TTC549 (cell line): ENCODE data around the gene NAT16.
"Not testable (repeated sequence)": the region's sequence is repeated elsewhere in the genome, so short reads cannot be mapped to it uniquely, and the experiment has no call there.

Source experiments
- FAIRE-seq: peaks from 2 replicates; lab custom pipeline; 2012; peaks lifted over from hg19 to GRCh38; lab: Jason Lieb, UNC

NAT16 gene

DNA sequence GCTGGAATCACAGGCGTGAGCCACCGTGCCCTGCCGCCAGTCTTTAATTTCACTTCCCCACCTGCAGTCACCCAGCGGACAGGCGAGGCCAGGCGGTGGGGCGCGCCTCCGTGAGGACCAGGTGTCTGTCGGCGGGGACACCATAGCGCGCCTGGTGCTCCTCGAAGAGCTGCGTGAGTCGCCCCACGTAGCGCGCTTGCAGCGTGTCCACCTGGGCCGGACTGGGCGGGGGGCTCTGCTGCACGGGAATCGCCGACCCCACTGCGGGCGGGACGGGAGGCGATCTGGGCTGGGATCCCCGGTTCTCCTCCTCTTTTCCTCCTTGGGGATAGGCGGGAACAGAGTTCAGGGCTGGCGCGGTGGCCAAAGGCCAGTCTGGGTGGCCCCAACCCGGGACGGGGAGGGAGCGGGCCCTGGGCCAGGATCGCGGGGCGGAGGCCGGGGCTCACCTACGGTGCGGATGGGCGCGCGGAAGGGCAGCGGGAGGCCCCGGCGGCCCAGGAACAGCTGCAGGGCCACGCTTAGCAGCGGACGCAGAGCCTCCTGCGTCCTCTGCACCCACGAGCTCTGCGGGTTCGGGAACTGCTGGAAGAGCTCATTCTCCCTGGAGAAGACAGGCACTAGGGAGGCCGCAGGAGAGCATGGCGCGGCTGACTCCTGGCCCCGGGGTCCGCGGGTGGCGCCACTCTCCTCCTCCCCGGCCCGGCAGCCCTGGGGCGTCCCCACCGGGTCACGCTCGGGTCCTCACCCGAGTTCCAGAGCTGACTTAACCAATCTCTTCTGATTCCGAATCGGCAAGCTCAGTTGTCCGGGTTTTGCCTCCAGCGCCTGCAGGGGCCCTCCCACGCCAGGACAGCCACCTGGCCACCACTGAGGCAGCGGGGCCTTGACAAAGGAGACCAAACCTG is 21.9 kb upstream of the NAT16 start:
- FAIRE-seq, result no peak

DNA sequence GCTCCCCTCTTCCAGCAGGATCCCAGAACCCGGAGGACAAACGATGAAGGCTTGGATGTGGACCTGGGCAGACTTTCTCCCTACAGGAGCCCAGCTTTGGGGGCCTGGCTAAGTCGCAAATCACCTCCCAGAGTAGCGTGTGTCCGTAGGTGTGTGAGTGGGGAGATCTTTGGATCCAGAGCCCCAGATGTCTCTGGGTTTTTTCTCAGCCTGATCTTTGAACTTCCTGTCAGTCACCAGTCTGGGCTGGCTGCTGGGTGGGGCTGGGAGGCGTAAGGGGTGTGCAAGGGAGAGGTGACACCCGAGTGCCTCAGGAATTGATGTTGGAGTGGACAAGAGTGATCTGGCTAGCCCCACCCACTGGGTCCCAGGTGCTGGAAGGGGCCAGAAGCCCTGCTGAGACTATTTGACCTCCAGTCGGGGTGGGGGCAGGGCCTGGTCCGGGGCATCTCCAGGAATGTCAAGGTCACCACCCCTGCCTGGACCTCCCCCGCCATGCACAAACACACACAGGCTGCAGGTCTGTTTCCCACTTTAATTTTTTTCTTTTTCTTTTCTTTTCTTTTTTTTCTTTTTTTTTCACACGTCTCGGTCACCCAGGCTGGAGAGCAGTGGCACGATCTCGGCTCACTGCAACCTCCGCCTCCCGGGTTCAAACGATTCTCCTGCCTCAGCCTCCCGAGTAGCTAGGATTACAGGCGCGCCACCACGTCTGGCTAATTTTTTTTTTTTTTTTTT is 20.9 kb upstream of the NAT16 start, which contains the start of gene MOGAT3:
Gene MOGAT3 (minus strand): TSS at position 175 of the 738 bp plus-strand sequence. CDS start 182 bp downstream, outside the sequence.
- no peak for FAIRE-seq

DNA sequence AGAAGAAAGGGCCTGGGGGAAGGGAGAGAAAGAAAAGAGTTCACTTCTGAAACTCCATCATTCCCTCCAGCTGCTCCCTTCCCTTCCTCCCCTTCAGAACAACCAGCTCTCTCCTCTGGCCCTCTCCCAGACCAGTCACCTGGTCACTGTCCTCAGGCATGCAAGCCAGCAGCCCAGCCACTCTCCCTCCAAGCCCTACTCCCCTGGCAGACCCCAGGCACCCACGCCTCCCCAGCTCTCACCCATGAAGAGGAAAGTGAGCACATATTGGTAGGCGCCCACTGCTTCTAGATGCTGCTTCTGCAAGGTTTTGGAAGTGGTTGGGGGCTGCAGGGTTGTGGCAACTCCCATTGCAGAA is 20.4 kb upstream of the NAT16 start:
- no peak for FAIRE-seq

DNA sequence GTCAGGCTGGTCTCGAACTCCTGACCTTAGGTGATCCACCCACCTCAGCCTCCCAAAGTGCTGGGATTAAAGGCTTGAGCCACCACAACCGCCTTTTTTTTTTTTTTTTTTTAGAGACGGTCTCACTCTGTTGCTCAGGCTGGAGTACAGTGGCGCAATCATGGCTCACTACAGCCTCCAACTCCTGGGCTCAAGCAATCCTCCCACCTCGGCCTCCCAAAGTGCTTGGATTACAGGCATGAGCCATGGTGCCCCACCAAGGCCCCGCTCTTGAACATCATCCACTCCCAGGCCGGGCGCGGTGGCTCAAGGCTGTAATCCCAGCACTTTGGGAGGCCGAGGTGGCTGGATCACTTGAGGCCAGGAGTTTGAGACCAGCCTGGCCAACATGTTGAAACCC is 19.4 kb upstream of the NAT16 start:
- not testable (repeated sequence) for FAIRE-seq

DNA sequence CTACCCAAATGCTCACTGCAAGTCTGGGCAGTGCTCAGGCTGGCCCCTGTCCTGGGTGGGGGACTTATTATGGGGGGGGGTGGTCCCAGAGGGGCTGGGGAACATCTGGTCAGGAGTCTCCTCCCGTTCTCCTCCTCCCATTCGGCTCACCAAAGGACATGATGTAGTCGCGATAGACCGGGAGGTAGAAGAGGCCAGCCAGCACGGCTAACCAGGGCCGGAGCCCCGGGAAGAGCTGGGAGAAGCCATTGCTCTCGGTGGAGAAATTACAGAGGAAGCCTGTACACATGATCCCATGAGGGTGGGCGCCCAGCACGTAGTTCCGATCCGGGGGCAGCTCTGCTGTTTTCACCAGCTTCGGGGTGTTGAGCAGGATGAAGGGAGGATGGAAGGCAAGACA is 18.4 kb upstream of the NAT16 start:
- no peak for FAIRE-seq

DNA sequence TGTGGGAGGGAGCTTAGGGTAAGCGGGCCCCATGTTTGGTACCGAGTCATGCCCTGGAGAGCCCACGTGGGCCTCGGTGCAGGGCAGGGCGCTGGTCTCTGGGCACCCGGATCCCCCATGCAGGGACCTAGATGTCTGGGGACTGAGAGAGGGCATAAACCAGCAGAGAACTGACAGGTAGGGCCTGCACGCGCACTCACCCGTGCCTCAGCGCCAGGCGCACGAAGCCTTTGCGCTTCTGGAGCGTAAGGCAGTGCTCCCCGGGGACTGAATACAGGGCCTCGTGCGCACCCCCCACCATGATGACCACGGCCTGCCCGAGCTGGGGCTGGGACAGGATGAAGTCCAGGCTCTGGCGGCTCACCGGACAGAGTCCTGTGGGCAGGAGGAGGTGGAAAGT is 17.9 kb upstream of the NAT16 start:
- no peak for FAIRE-seq

DNA sequence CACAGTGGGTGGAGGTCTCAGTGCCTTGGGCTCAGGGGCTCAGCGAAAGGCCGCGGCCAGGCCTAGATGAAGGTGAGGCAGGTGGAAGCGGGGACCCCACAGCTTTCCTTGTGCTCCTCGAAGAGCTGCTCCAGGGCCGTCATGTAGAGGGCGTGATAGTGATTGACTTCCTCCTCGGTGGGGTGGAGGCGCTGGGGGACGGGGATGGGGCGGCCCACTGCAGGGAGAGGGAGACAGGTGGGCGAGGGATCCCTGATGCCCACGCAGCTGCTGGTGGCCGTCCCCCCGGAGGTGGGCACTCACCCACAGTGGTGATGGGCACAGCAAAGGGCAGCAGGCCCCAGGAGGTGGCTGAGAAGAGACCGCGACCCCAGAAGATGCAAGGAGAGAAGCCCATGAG is 15.8 kb upstream of the NAT16 start:
- no peak for FAIRE-seq

DNA sequence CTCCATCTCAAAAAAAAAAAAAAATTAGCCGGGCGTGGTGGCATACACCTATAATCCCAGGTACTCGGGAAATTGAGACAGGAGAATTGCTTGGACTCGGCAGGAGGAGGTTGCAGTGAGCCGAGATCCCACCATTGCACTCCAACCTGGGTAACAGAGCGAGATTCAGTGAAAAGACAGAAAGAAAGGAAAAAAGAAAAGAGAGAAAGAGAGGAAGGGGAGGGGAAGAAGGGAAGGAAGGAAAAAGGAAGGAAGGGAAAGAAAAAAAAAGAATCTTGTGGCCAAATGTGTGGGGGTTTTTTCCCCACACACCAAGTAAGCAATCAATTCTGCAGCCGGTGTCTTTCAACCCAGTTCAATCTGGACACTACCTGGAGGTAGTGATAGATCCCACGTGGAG is 9.0 kb upstream of the NAT16 start:
- no peak for FAIRE-seq

DNA sequence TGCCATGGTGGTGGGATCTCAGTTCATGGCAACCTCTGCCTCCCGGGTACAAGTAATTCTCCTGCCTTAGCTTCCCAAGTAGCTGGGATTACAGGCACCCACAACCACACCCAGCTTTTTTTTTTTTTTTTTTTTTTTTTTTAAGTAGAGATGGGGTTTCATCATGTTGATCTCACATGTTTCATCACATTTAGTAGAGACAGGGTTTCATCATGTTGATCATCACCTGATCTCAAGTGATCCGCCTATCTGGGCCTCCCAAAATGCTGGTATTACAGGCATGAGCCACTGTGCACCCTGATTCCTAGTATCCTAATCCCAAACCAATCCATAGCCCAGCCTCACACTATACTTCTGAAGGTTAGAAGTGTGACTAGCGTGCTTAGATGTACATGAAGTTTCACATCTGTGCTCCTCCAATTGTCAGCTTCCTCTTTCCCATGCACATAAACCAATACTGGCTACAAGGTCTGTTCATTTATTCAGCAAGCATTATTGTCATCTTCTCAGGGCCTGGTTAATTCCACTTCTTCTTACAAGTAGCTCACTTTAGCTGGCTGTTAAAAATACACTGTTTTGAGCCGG is 6.8 kb upstream of the NAT16 start:
- no peak for FAIRE-seq

DNA sequence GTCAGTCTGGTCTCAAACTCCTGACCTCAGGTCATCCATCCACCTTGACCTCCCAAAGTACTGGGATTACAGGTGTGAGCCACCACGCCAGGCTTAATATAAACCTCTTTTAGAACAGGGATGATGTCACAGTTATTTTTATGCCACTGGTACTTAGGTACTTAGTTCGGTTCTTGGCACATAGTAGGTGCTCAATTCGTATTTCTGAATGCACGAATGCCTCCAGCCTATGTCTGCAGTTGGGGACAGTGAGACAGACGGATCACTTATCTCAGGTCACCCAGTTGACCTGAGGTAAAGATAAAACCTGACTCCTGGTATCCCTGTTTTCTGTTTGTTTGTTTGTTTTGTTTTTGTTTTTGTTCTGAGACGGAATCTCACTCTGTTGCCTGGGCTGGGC is 6.1 kb upstream of the NAT16 start:
- no peak for FAIRE-seq

DNA sequence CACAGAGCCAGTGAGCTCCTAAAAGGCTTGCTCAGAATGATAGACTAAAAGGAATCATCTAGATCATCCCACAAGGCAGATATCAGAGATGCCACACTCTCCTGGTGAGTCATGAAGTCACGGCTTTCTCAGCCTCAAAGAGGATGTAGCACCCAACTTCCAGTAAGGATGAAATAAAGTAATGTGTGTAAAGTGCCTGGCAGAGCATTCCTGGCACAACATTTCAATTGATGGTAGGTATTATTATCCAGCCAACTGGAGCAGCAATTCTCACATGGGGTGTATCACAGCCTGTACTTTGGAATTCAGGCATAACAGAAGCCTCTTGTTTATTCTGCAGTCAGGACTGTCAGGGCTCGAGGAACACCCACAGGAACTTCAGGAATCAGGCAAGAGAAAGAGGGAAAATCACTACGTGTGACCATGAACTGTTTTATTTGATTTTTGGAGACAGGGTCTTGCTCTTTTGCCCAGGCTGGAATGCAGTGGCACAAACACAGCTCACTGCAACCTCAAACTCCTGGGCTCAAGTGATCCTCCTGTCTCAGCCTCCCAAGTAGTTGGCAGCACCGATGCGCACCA is 5.3 kb upstream of the NAT16 start:
- FAIRE-seq, result no peak

DNA sequence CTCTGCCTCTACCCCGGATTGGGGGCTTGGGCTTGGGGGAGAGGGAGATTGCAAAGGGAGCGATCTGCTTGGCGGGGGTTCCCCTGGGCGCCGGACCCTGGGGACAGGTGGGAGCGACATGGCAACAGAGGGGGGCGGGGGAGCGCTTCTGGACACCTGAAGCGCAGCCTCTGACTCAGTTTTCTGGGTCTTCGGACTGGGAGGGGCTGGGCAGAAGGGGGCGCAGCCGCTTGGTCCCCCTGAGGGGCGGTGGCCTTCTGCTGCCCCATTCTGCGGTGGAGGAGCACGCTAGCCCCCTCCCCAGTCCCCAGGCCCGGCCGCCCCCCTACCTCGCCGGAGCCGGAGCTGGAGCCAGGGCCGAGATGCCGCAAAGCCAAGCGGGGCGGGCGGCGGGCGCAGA is 380 bp downstream of the NAT16 start:
- no peak for FAIRE-seq

DNA sequence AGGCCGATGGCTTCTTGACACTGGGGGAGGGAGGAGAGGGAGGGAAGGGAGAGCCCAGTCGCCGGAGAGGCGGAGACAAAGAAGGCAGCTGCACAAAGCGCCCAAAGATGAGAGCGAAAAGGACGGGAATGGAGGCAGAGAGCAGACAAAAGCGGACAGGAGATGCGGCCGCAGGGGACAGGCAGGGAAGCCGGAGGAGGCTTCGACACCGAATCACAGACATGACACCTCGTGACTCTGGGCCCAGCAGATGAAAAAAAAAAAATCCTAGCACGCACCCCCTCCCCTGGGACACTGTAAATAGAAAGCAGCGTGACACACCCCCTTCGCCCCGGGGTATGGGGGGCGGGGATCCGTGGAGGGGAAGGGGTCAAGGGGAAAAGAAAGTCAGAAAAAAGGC is 976 bp downstream of the NAT16 start:
- no peak for FAIRE-seq

DNA sequence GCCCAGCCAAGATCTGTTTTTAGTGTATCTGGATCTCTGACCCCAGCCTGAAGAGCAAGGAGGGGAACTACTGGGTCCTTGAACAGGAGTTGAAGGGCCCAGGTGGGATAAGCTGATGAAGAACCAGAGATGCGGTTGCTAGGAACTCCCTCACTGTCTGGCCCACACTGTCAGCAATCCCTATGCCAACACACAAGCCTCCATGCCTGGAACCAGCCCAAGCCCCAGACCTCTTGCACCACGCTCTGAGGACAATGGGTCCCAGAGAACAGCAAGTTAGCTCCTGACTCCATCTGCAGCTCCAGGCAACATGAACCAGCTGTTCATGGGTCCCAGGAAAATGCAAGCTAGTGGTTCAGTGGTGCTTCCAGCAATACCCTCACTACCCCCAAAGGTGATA is 2.4 kb downstream of the NAT16 start:
- FAIRE-seq, result no peak

DNA sequence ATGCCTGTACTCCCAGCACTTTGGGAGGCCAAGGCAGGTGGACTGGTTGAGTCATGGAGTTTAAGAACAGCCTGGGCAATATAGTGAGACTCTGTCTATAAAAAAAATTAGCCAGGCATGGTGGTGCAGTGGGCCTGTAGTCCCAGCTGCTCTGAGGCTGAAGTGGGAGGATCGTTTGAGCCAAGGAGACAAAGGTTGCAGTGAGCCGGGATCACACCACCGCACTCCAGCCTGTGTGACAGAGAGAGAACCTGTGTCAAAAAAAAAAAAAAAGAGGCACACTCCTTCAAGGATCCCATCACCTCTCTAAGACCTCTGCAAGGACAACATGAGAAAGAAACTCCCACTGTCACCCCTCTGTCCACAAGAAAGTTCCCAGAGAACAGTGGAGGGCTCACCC is 4.4 kb downstream of the NAT16 start:
- no peak for FAIRE-seq

DNA sequence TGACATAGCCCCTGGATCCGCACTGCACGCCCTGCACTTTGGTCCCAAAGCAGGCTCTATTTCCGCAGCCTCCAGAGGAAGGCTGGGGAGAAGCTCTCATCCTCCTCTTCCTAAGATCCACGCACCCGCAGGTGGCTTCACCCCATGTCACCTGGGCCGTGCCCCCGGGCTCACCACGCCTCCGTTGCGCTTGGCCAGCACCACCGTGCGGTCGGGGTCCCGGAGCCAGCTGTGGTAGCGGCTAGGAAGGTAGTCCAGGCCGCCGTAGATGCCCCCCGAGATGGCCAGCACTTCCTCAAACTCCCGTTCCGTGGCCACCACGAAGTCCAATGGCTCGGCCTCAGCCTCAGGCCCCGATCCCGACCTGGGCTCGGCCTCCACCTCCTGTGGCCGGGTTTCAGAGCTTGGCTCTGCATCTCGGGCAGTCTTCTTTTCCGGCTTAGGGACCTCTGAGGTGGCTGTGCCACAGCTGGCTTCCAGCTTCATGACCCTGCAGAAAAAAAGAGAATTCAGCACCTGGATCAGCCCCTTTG is 5.7 kb downstream of the NAT16 start:
- FAIRE-seq, result no peak

DNA sequence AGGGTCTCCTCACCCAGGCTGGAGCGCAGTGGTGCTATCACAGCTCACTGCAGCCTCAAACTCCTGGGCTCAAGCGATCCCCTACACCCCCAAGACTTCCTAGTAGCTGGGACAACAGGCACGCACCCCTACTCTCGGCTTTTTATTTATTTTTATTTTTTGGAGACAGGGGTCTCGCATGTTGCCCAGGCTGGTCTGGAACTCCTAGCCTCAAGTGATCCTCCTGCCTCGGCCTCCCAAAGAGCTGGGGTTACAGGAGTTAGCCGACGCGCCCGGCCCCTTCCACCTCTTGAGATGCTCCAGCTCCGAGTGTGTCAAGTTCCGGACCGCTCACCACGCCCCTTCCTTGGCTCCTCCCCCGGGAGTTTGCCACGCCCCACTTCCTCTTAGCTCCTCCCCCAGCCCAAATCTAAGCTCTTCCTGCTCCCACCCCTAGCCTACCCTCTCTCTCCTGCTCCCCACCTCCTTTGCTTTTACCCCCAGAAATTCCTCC is 6.3 kb downstream of the NAT16 start:
- no peak for FAIRE-seq

DNA sequence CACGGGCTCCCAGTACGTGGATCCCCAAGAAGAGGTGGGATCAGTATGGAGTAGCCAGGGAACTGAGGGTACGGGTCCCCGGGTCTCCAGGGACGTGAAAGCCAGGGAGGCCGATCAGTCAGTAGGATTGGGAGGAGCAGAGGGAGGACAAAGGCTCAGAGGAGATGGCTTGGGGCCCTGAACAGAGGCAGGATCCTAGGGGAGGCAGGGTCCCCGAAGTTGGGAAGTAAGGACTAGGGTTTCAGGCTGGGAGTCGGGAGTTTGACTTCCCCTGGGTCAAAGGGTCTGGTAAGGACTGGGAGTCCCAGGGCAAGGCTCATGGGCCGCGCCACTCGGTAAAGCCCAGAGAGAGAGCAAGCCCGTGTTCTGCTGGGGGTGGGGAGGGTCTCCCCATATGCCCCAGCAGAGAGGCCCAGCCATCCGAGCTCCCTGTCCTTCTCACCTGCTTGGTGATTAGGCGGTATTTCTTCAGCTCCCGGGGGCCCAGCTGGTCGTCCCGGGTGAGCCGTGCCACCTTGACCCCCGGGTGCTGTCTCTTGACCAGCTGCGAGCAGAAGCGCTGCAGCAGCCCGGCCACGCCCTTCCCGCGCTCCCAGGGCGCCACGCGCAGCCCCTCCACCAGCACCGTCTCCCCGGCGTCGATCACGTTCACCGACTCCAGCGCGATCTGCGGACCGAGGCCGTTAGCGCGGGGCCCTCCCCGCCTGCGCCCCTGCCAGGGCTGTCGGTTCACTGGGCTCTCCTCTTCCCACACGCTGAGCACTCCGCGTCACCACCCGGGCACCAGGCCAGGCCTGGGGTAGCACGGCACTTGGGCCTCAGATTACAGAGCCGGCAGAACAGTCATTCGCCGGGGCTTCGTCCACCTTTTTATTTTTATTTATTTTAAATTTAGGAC is 7.0 kb downstream of the NAT16 start:
- FAIRE-seq, result no peak

DNA sequence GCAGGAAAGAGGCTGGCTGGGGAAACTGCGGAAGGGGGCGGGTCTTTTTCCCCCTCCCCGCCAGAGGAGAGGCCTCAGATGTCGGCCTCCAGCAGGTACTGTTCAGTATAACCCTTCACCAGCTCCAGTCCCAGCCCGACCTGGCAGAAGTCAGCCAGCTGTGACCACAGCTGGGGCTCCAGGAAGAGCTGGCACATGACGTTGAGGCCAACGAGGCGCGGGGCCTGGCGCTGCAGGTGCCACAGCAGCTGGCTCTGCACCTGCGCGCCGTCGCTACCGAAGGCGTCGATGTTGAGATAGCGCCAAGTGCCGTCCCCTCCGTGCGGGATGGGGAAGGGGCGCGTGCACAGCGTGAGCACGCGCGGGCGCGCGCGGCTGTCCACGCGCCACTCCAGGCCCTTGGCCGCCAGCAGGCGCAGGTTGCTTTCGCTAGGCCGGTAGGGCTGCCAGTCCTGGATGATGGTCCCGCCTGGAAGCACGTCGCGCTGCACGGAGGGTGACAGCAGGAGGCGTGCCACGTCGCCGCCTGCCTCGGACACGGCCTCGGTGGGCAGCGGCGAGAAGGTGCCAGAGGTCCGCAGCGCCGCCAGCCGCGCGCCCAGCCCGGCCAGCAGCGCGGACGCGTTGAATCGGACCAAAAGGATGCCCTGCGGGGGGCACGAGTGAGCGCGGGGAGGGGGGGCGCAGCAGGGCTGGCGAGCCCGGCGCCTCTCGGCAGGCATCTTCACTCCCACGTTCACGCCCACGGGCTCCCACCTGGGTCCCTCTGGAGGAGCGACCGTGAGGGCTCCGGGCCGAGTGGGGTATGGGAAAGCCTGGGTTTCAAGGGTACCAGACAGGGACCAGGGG is 7.9 kb downstream of the NAT16 start:
- no peak for FAIRE-seq

DNA sequence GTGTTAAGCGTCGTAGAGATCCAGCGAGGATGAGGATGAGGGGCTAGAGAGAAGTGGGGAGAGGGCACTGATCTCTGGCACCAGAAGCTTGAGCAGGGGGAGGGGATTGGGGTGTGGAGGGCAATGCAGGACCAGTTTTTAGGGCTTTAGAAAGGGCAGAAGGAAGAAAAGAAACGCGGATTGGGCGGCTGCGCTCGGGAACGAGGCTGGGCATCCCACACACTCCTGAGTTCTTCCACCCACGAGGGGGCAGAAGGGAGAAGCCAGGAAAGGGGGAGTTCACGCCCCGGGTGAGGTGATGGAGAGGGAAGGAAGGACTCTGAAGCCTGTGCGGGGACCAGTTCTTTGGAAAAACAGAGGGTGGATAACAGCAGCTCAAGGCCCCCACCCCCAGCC is 8.7 kb downstream of the NAT16 start:
- no peak for FAIRE-seq
